ENCODE data around the gene KITLG.
A peak's percentile ranks its signal among the peaks of the same experiment; 100 is the strongest.

Gene KITLG

DNA sequence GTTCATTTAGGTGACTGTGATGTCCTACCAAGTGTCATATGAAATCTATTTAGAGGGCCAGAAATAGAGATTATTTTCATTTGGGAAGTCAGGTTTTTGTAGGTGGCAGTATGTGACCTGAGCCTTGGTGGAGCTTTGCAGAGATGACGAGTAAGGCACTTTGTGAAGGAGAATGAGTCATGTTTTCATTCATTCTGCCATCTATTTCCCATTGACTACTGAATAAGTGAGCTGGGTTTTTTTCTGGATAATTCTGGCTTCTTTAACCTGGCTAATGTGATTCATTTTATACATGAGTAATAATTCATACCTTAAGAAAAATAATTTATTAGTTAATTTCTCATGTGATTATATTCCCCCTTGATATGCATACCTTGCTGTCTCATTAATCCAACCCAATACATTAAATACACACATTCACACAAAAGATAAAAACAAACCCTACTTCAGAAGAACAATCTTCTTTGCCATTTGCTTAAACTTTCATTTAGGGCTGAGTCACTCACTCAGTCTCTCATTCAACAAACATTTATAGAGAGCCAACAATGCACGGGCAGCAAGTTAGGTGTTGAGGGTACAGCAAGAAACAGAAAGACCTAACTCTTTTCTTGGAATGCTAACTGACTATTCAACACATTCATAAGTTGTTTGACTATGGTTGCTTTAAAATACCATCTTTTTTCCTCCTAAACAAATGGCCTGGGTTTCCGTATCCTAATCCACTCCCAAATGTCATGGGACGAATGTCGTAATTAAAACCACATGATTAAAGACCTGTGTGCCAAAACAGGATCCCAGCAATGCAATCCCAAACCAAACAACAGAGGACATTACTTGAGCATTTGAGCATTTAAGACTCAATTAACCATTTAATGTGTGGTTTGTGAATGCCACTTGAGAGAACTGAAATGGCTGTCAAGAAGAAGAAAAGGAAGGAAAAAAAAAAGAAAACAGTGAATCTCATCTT is 78.0 kb downstream of the KITLG start (continued):
- TF ChIP-seq PPARA (CRISPR knock-in tag; IDR thresholded peaks at IDR 0.05; ENCODE audit: borderline replicate concordance) (no peak), CSDC2 (CRISPR knock-in tag; IDR thresholded peaks at IDR 0.05) (no peak), BACH2 (CRISPR knock-in tag; IDR thresholded peaks at IDR 0.05; ENCODE audit: borderline replicate concordance) (no peak), ARNTL (CRISPR knock-in tag; IDR thresholded peaks at IDR 0.05; ENCODE audit: borderline replicate concordance, low read depth) (no peak), TOX (CRISPR knock-in tag; IDR thresholded peaks at IDR 0.05; ENCODE audit: borderline replicate concordance) (no peak)

DNA sequence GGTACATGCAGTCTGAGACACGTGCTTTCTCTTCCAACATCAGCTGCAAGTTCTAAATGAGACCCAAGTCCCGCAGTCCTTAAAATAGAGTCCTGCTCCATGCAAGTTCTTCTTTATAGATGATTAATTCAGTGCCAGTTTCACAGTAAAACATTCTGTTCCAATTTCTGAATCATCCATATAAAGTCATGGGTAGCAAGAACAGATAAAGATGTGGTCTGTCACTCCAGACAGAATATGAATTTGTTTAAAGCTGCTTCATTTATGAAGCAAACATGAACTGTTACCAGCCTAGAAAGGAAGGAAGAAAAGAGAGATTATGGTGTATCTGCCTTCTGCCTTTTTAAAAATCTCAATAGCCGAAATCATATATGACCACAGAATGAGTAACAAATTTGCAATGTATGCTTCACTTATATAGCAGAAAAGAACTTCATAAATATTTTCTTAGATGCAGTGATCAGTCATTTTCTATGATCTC is 83.3 kb downstream of the KITLG start:
- TF ChIP-seq PPARA (CRISPR knock-in tag; IDR thresholded peaks at IDR 0.05; ENCODE audit: borderline replicate concordance), result no peak
- ATAC-seq, result no peak; the same call in 2 of the 3 replicates

DNA sequence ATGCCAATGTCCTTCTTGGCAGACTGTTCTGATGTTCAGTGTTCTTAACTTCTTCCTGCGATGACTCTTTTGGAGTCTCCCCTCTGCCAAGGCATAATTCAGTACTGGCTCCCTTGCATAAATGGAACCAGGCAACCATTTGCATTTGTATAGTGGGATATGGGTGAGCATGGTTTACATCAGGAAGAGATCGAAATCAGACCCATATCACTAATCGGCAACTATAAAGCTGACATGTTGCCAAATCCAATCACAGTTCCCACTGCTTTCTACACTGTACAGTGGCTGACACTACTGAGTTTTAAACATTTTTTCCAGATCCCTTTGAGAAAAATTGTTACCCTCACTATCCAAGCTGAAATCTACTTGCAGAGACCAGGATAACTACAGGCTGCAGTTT is 83.8 kb downstream of the KITLG start:
- no peak for TF ChIP-seq OSR1 (CRISPR knock-in tag; IDR thresholded peaks at IDR 0.05)
- TF ChIP-seq ZNF565 (CRISPR knock-in tag; conservative IDR thresholded peaks at IDR 0.05; ENCODE audit: low read depth), result no peak
- TF ChIP-seq ISL1 (CRISPR knock-in tag; IDR thresholded peaks at IDR 0.05), result no peak
- no peak for TF ChIP-seq GLIS3 (CRISPR knock-in tag; IDR thresholded peaks at IDR 0.05)
- TF ChIP-seq ESRRG (CRISPR knock-in tag; IDR thresholded peaks at IDR 0.05), result no peak
- no peak for TF ChIP-seq CREB5 (CRISPR knock-in tag; IDR thresholded peaks at IDR 0.05; ENCODE audit: low read depth)
- TF ChIP-seq, protein P1, sequence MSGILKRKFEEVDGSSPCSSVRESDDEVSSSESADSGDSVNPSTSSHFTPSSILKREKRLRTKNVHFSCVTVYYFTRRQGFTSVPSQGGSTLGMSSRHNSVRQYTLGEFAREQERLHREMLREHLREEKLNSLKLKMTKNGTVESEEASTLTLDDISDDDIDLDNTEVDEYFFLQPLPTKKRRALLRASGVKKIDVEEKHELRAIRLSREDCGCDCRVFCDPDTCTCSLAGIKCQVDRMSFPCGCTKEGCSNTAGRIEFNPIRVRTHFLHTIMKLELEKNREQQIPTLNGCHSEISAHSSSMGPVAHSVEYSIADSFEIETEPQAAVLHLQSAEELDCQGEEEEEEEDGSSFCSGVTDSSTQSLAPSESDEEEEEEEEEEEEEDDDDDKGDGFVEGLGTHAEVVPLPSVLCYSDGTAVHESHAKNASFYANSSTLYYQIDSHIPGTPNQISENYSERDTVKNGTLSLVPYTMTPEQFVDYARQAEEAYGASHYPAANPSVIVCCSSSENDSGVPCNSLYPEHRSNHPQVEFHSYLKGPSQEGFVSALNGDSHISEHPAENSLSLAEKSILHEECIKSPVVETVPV (CRISPR knock-in tag; IDR thresholded peaks at IDR 0.05), result no peak
- no peak for TF ChIP-seq CSDC2 (CRISPR knock-in tag; IDR thresholded peaks at IDR 0.05)
- no peak for TF ChIP-seq ZFP3 (CRISPR knock-in tag; IDR thresholded peaks at IDR 0.05)
- TF ChIP-seq TCF4 (CRISPR knock-in tag; IDR thresholded peaks at IDR 0.05; ENCODE audit: borderline replicate concordance), result no peak
- TF ChIP-seq BACH2 (CRISPR knock-in tag; IDR thresholded peaks at IDR 0.05; ENCODE audit: borderline replicate concordance), result no peak
- no peak for TF ChIP-seq ZNF8 (CRISPR knock-in tag; IDR thresholded peaks at IDR 0.05)
- no peak; the same call in 2 of the 3 replicates for ATAC-seq

DNA sequence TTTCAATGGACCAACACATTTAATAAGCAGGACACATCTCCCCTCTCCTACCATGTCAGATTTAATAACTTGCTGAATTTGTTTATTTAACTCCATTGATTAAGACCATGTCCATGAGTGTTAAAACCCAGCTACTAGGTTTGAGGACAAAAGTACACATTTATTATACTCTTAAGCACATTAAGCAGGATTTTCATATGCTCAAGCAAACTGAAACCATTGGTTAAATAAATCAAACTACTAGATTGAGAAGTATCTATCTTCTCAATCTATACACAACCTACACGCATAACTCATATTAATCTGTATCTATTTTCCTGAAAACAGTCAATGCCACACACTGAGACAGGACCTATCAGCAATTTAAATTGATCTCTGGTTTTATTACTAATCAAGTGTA is 85.2 kb downstream of the KITLG start:
- ATAC-seq, result no peak
- TF ChIP-seq, protein P2, sequence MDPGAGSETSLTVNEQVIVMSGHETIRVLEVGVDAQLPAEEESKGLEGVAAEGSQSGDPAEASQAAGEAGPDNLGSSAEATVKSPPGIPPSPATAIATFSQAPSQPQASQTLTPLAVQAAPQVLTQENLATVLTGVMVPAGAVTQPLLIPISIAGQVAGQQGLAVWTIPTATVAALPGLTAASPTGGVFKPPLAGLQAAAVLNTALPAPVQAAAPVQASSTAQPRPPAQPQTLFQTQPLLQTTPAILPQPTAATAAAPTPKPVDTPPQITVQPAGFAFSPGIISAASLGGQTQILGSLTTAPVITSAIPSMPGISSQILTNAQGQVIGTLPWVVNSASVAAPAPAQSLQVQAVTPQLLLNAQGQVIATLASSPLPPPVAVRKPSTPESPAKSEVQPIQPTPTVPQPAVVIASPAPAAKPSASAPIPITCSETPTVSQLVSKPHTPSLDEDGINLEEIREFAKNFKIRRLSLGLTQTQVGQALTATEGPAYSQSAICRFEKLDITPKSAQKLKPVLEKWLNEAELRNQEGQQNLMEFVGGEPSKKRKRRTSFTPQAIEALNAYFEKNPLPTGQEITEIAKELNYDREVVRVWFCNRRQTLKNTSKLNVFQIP (CRISPR knock-in tag; IDR thresholded peaks at IDR 0.05; ENCODE audit: borderline replicate concordance, low read depth), result no peak
- TF ChIP-seq BACH2 (CRISPR knock-in tag; IDR thresholded peaks at IDR 0.05; ENCODE audit: borderline replicate concordance) (no peak), OSR1 (CRISPR knock-in tag; IDR thresholded peaks at IDR 0.05) (no peak), ARNTL (CRISPR knock-in tag; IDR thresholded peaks at IDR 0.05; ENCODE audit: borderline replicate concordance, low read depth) (no peak)
- TF ChIP-seq, protein P3, sequence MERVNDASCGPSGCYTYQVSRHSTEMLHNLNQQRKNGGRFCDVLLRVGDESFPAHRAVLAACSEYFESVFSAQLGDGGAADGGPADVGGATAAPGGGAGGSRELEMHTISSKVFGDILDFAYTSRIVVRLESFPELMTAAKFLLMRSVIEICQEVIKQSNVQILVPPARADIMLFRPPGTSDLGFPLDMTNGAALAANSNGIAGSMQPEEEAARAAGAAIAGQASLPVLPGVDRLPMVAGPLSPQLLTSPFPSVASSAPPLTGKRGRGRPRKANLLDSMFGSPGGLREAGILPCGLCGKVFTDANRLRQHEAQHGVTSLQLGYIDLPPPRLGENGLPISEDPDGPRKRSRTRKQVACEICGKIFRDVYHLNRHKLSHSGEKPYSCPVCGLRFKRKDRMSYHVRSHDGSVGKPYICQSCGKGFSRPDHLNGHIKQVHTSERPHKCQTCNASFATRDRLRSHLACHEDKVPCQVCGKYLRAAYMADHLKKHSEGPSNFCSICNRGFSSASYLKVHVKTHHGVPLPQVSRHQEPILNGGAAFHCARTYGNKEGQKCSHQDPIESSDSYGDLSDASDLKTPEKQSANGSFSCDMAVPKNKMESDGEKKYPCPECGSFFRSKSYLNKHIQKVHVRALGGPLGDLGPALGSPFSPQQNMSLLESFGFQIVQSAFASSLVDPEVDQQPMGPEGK (CRISPR knock-in tag; IDR thresholded peaks at IDR 0.05; ENCODE audit: borderline replicate concordance), result no peak

DNA sequence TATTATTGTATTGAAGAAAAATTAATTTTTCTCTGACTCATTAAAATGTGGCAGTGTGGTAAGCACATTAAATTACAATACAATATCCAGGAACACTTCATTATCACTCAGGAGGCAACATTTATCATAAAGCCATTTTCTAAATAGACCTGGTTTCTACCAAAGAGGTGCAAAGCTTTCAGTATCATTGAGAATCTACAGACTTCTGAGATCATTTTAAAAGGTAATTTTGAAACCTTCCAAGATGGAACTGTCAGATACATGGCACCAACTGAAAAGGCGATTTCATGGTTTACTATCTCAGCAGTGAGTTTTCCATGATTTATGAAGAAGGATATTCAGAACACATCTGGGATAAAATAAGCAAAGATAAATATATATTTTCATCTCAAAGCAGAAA is 85.8 kb downstream of the KITLG start:
- TF ChIP-seq ZNF70 (CRISPR knock-in tag; IDR thresholded peaks at IDR 0.05) (no peak), ISL1 (CRISPR knock-in tag; IDR thresholded peaks at IDR 0.05) (peak; percentile 59)
- no peak for ATAC-seq
